K562 (cell line): ENCODE results near the gene FPGS. TPM values are rescaled to one million over a fixed set of nuclear protein-coding genes. Genes with fewer than 3 reads are reported as not detected.
A peak's percentile ranks its signal among the peaks of the same experiment; 100 is the strongest.

Source experiments
- BCOR ChIP-seq: fragments of 450-650 bp; IDR thresholded peaks from 2 replicates; pipeline ENCODE4 v1.6.1; 2016
- ZBTB40 ChIP-seq, 2 experiments: fragments of 450-650 bp in 1 of 2; sonication (generic) in 1 of 2; formaldehyde crosslinking in 1 of 2; IDR thresholded peaks; 2 replicates each; pipeline versions ENCODE4 v1.7.1 to v1.9.0; 2016 to 2022; ENCODE audit warnings: inconsistent platforms in 1 of 2, mild to moderate bottlenecking in 1 of 2, missing genetic modification reagents in 1 of 2
- polyA plus RNA-seq, 8 experiments: library from polyadenylated mRNA; depleted of rRNA in 4 of 8; stranded (reverse) in 5 of 8; unstranded in 3 of 8; fragments of >200 nt; fragmentation: Nextera tagmentation in 2 of 8; fragmentation: Illumina TruSeq in 1 of 8; extraction: Ambion mirVana in 2 of 8; extraction: Trizol in 1 of 8; gene quantifications; 2 replicates each; pipeline versions ENCODE4 v1.2.1 to v1.2.3, GENCODE V29; 2011 to 2014; ENCODE audit warnings: inconsistent platforms in 1 of 8, missing spikeins in 1 of 8
- total RNA-seq, 7 experiments: library from RNA; depleted of rRNA in 6 of 7; stranded (reverse); fragments of >200 nt in 6 of 7; fragmentation: Illumina TruSeq in 2 of 7; extraction: Trizol in 2 of 7; gene quantifications; 2 replicates each; pipeline versions ENCODE4 v1.2.1 to v1.2.3, GENCODE V29; 2011 to 2021; ENCODE audit warnings: low replicate concordance in 1 of 7

The FPGS gene
- total and polyA plus RNA-seq, 9 of the 15 experiments (the other 6 are each of a cell fraction or from before 2014, with no cell fraction given) = 0.84 to 86.4 (median 59.2) TPM

GRCh38 chr9:127847833-127848755 lies 45.4 kb downstream of the FPGS start (continued):
- no peak for TF ChIP-seq ZBTB40 (IDR thresholded peaks at IDR 0.05)
- no peak for TF ChIP-seq ZBTB40 (CRISPR knock-in tag; IDR thresholded peaks at IDR 0.05)
- TF ChIP-seq BCOR = peak; percentile 58; the same call in 1 of the 2 replicates
